MCF 10A (cell line): Measurements from ENCODE around the gene KHK. TPM values are rescaled to one million over a fixed set of nuclear protein-coding genes. Genes with fewer than 3 reads are reported as not detected.
"Not testable (repeated sequence)": the region's sequence is repeated elsewhere in the genome, so short reads cannot be mapped to it uniquely, and the experiment has no call there.

Experiments
- BruUV-seq: library from RNA; stranded (reverse); fragments of 400-500 nt; replicated peaks from 2 replicates; lab custom pipeline; 2021; lab: Mats Ljungman, UMichigan
- CTCF ChIA-PET: fragments of 300-600 bp; sonication (Branson Sonifier 250); formaldehyde crosslinking; extraction: SDS; loops from one replicate; lab custom pipeline; 2021; ENCODE audit warnings: antibody characterized with exemption, inconsistent platforms; lab: Yijun Ruan, JAX
- POLR2A ChIA-PET: fragments of 300-600, 350-650 bp; sonication (Branson Sonifier 250); formaldehyde crosslinking; extraction: SDS; loops from one replicate; lab custom pipeline; 2020; ENCODE audit warnings: antibody characterized with exemption, inconsistent platforms; lab: Yijun Ruan, JAX
- DNase-seq: peaks from one replicate; pipeline ENCODE4 v3.0.0-alpha.2; 2018; ENCODE audit not compliant: unreplicated experiment
- H3K27ac Mint-ChIP-seq: one replicate; pipeline ENCODE4 v1.8.0; 2022; ENCODE audit warnings: mild to moderate bottlenecking, low read depth, mixed read lengths; ENCODE audit not compliant: unreplicated experiment
- H3K27me3 Mint-ChIP-seq: one replicate; pipeline ENCODE4 v1.8.0; 2022; ENCODE audit warnings: mixed read lengths; ENCODE audit not compliant: insufficient read depth, unreplicated experiment
- H3K36me3 Mint-ChIP-seq: one replicate; pipeline ENCODE4 v1.8.0; 2022; ENCODE audit warnings: mild to moderate bottlenecking, moderate library complexity, mixed read lengths; ENCODE audit not compliant: insufficient read depth, unreplicated experiment
- H3K4me1 Mint-ChIP-seq: one replicate; pipeline ENCODE4 v1.8.0; 2022; ENCODE audit warnings: mixed read lengths; ENCODE audit not compliant: insufficient read depth, unreplicated experiment
- H3K4me3 Mint-ChIP-seq: one replicate; pipeline ENCODE4 v1.8.0; 2022; ENCODE audit warnings: mild to moderate bottlenecking, moderate library complexity, mixed read lengths; ENCODE audit not compliant: unreplicated experiment
- H3K9me3 Mint-ChIP-seq: one replicate; pipeline ENCODE4 v1.8.0; 2022; ENCODE audit warnings: mixed read lengths; ENCODE audit not compliant: unreplicated experiment
- intact Hi-C: fragments of 100-400 bp; cut with micrococcal nuclease; formaldehyde crosslinking; loops from 2 replicates; pipeline ENCODE4 v1.14.1; 2022
- total RNA-seq: library from RNA; stranded (reverse); gene quantifications from 2 replicates; pipeline ENCODE4 v1.2.3, GENCODE V29; 2022
- TF ChIP-seq, protein P1 (sequence below): fragments of 200-600 bp; IDR thresholded peaks from one replicate; pipeline ENCODE4 v1.8.0; 2022; ENCODE audit warnings: antibody characterized with exemption, mild to moderate bottlenecking; ENCODE audit not compliant: unreplicated experiment

KHK gene
- total RNA-seq, 1 experiment from 2014 or later, result 2.6 TPM

DNA sequence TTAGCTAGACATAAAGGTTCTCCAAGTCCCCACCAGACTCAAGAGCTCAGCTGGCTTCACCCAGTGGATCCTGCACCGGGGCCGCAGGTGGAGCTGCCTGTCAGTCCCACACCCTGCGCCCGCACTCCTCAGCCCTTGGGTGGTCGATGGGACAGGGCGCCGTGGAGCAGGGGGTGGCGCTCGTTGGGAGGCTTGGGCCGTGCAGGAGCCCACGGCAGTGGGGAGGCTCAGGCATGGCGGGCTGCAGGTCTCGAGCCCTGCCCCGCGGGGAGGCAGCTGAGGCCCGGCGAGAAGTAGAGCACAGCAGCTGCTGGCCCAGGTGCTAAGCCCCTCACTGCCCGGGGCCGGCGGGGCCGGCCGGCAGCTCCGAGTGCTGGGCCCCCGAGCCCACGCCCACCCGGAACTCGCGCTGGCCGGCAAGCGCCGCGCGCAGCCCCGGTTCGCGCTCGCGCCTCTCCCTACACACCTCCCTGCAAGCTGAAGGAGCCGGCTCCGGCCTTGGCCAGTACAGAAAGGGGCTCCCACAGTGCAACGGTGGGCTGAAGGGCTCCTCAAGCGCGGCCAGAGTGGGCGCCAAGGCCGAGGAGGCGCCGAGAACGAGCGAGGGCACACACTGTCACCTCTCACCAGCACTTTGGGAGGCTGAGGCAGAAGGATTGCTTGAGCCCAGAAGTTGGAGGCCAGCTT is 25.0 kb downstream of the KHK start:
- ChIA-PET CTCF (interaction anchor here (0.6 to 2.1 kb wide), 5 partner anchors 13 to 191 kb away, joined by 3 to 8 read pairs (median 5); partner anchors contain the start of gene OST4), POLR2A (interaction anchor here (1.0 to 1.1 kb wide), 2 partner anchors 25 to 128 kb away, joined by 3 read pairs; partner anchors contain the start of gene KHK)
- intact Hi-C loops, H3K4me1 Mint-ChIP-seq, H3K27ac Mint-ChIP-seq, H3K9me3 Mint-ChIP-seq, H3K4me3 Mint-ChIP-seq, H3K36me3 Mint-ChIP-seq, H3K27me3 Mint-ChIP-seq, DNase-seq, BruUV-seq: not testable (repeated sequence)

DNA sequence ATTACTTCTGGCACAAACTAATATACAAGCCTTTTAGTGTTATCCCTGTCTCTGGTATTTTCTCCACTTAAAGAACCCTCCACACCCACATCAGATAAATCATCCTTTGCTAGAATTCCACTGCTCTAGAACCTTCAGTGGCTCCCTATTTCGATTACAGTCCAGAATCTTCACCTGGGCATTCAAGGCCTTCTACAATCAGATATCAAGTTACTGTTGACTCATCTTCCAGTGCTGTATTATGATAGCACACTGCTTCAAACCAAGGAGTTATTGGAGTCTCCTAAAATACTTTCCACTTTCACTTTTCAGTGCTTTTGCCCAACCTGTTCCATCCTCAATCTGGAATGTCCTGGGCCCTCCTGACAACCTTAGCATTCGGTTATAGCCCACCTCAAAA is 28.9 kb downstream of the KHK start:
- ChIA-PET CTCF (interaction anchor here (0.5 to 1.3 kb wide), 3 partner anchors 16 to 188 kb away, joined by 3 to 4 read pairs (median 3); no protein-coding TSS in a partner anchor), POLR2A (interaction anchor here (1.1 kb wide), 1 partner anchor 14 kb away, joined by 4 read pairs; no protein-coding TSS in a partner anchor)
- TF ChIP-seq, protein P1, sequence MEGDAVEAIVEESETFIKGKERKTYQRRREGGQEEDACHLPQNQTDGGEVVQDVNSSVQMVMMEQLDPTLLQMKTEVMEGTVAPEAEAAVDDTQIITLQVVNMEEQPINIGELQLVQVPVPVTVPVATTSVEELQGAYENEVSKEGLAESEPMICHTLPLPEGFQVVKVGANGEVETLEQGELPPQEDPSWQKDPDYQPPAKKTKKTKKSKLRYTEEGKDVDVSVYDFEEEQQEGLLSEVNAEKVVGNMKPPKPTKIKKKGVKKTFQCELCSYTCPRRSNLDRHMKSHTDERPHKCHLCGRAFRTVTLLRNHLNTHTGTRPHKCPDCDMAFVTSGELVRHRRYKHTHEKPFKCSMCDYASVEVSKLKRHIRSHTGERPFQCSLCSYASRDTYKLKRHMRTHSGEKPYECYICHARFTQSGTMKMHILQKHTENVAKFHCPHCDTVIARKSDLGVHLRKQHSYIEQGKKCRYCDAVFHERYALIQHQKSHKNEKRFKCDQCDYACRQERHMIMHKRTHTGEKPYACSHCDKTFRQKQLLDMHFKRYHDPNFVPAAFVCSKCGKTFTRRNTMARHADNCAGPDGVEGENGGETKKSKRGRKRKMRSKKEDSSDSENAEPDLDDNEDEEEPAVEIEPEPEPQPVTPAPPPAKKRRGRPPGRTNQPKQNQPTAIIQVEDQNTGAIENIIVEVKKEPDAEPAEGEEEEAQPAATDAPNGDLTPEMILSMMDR, result no peak
- intact Hi-C loops, result no loop called here
- H3K4me3 Mint-ChIP-seq, result no peak overlapping the region
- no peaks in the 10 kb centered on the region for H3K9me3 Mint-ChIP-seq
- no peaks in the 10 kb centered on the region for H3K4me1 Mint-ChIP-seq
- H3K36me3 Mint-ChIP-seq, result no peaks in the 10 kb centered on the region
- DNase-seq, result no peak
- H3K27ac Mint-ChIP-seq, result no peak overlapping the region
- H3K27me3 Mint-ChIP-seq, result no peaks in the 10 kb centered on the region
- BruUV-seq, result no TSS peak

DNA sequence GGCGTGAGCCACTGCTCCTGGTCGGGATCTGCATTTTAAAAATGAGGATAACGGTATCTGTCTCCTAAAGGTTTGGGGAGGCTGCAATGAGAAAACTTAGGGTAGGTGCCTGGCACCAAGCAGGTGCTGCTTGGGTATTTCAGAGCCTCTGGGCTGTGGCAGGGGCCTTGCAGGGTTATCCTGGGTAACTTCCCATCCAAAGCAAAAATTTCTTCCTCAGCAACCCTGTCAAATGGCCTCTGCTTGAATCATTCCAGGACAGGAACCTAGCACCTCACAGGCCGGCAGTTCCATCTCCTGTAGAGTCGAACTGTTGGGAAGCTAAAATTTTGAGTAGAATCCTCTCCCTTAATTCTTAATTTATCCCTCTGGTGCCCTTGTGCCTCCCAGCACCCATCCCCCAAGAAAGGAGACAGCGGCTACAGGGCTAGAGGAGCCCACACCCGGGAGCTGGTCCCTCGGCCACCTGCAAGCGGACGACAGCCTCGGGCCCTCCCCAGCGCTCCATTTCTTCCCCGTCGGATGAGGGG is 31.5 kb downstream of the KHK start:
- Mint-ChIP-seq H3K27ac (no peak overlapping the region), H3K9me3 (no peaks in the 10 kb centered on the region), H3K4me3 (peak overlapping the region; percentile 68), H3K27me3 (peaks cover 23% of the 10 kb centered on the region), H3K4me1 (no peaks in the 10 kb centered on the region), H3K36me3 (no peaks in the 10 kb centered on the region)
- intact Hi-C loops, result no loop called here
- ChIA-PET CTCF (interaction anchor here (0.5 to 0.9 kb wide), 2 partner anchors 161 to 185 kb away, joined by 3 read pairs; no protein-coding TSS in a partner anchor), POLR2A (interaction anchor here (0.7 to 1.0 kb wide), 2 partner anchors 10 to 13 kb away, joined by 4 read pairs; no protein-coding TSS in a partner anchor)
- DNase-seq, result peak; percentile 11
- TF ChIP-seq, protein P1, result no peak
- no TSS peak for BruUV-seq

DNA sequence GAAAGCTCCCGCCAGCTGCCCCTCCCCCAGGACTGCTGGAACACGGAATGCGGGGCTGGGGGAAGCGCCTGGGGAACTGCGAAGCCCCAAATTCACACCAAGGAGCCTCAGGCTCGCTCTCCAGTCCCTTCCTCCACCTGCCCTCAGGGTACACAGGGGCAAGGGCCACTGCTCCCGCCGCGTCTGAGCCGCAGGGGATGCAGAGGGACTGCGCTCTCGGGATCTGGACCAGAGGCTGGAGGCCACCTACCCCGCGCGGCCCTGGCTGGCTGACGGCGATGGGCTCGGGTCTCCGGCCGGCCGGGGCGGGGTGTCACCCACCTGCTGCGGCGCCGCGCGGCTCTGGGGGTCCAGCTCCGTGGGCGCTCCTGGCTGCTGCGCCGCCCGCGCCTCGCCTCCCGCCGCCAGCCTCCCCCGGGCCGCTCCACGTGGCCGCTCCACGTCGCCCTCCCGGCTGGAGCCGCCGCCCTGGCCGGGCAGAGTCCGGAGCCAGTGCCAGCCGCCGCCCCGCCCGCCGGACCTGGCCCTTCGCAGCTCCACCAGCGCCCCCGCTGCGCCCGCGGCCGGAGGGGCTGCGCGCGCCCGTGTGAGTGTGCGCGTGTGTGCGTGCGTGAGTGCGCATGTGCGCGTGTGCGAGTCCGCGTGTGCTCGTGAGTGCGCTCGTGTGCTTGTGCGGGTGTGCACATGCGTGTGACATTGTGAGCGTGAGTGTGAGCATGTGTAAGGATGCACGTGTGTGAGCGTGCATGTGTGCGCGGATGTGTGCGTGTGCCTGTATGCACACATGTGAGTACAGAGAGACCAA is 32.2 kb downstream of the KHK start, which contains the start of gene CGREF1:
Gene CGREF1 (minus strand): TSS at position 604 of the 805 bp plus-strand sequence. CDS start 14,762 bp downstream, outside the sequence.
- Mint-ChIP-seq H3K27me3 (peaks cover 26% of the 10 kb centered on the region), H3K4me3 (peak within 1 kb of the TSS; percentile 68), H3K27ac (no peak within 1 kb of the TSS), H3K9me3 (no peaks in the 10 kb centered on the region), H3K36me3 (no peaks in the 10 kb centered on the region), H3K4me1 (no peaks in the 10 kb centered on the region)
- TF ChIP-seq, protein P1, result no peak
- no TSS peak for BruUV-seq
- peak; percentile 23 for DNase-seq
- ChIA-PET CTCF (interaction anchor here (0.9 kb wide), 1 partner anchor 184 kb away, joined by 3 read pairs; no protein-coding TSS in a partner anchor), POLR2A (interaction anchor here (0.6 to 1.0 kb wide), 4 partner anchors 10 to 140 kb away, joined by 3 to 4 read pairs (median 4); no protein-coding TSS in a partner anchor)
- intact Hi-C loops, result no loop called here

DNA sequence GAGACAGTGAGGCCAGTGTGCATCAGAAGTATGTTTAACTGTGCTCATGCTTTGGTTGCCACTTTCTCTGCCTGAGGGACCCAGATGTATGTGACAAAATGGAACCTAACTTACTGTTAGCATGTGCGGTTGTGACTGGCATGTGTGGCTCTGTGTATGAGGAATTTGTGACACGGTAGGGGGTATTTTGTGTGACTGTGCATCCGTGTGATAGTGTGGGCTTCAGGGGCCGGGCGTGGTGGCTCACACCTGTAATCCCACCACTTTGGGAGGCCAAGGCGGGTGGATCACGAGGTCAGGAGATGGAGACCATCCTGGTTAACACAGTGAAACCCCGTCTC is 32.7 kb downstream of the KHK start:
- H3K36me3 Mint-ChIP-seq, CTCF ChIA-PET, H3K4me1 Mint-ChIP-seq, H3K9me3 Mint-ChIP-seq, BruUV-seq, intact Hi-C loops, H3K27ac Mint-ChIP-seq: not testable (repeated sequence)
- Mint-ChIP-seq H3K4me3 (peak overlapping the region; percentile 68), H3K27me3 (peaks cover 26% of the 10 kb centered on the region)
- POLR2A ChIA-PET, result interaction anchor here (0.6 to 0.8 kb wide), 4 partner anchors 56 to 140 kb away, joined by 3 to 4 read pairs (median 3); no protein-coding TSS in a partner anchor
- peak; percentile 16 for DNase-seq
